Hepatocyte (in vitro differentiated cells): ENCODE measurements around the gene LGALS3BP. TPM values are rescaled to one million over a fixed set of nuclear protein-coding genes. Genes with fewer than 3 reads are reported as not detected.
A peak's percentile ranks its signal among the peaks of the same experiment; 100 is the strongest.

Source experiments
- DNase-seq: peaks from one replicate; pipeline ENCODE4 v3.0.0-alpha.2; 2016; ENCODE audit warnings: low spot score
- H2AFZ ChIP-seq: fragments of 200-600 bp; sonication (generic); 2 replicates; pipeline ENCODE4 v1.6.0; 2016; ENCODE audit warnings: antibody characterized with exemption, mild to moderate bottlenecking
- H3K27ac ChIP-seq: fragments of 200-600 bp; sonication (generic); 2 replicates; pipeline ENCODE4 v1.5.1; 2016; ENCODE audit warnings: mild to moderate bottlenecking
- H3K27me3 ChIP-seq: fragments of 200-600 bp; sonication (generic); 2 replicates; pipeline ENCODE4 v1.6.1; 2016
- H3K36me3 ChIP-seq: fragments of 200-600 bp; sonication (generic); replicated peaks from 2 replicates; pipeline ENCODE4 v1.5.1; 2016; ENCODE audit warnings: low read depth; ENCODE audit not compliant: insufficient read depth
- H3K4me1 ChIP-seq: fragments of 200-600 bp; sonication (generic); 2 replicates; pipeline ENCODE4 v1.5.1; 2016; ENCODE audit warnings: mild to moderate bottlenecking, moderate library complexity; ENCODE audit not compliant: insufficient read depth
- H3K4me2 ChIP-seq: fragments of 200-600 bp; sonication (generic); 2 replicates; pipeline ENCODE4 v1.6.0; 2016
- H3K4me3 ChIP-seq: fragments of 200-600 bp; sonication (generic); 2 replicates; pipeline ENCODE4 v1.5.1; 2016; ENCODE audit warnings: mild to moderate bottlenecking
- H3K79me2 ChIP-seq: fragments of 200-600 bp; sonication (generic); 2 replicates; pipeline ENCODE4 v1.6.0; 2017; ENCODE audit warnings: mild to moderate bottlenecking
- H3K9me2 ChIP-seq: fragments of 200-600 bp; sonication (generic); replicated peaks from 2 replicates; pipeline ENCODE4 v1.6.0; 2017; ENCODE audit warnings: mild to moderate bottlenecking; ENCODE audit not compliant: insufficient read depth
- H3K9me3 ChIP-seq: fragments of 200-600 bp; sonication (generic); 2 replicates; pipeline ENCODE4 v1.5.1; 2016; ENCODE audit warnings: low read depth, mild to moderate bottlenecking
- H4K20me1 ChIP-seq: fragments of 200-600 bp; sonication (generic); 2 replicates; pipeline ENCODE4 v1.6.0; 2016; ENCODE audit warnings: mild to moderate bottlenecking; ENCODE audit not compliant: insufficient read depth, poor library complexity, severe bottlenecking
- CTCF ChIP-seq: fragments of 200-600 bp; sonication (generic); IDR thresholded peaks from 2 replicates; pipeline ENCODE4 v1.5.1; 2016; ENCODE audit warnings: antibody characterized with exemption, mild to moderate bottlenecking; ENCODE audit not compliant: poor library complexity
- EZH2 ChIP-seq: fragments of 200-600 bp; sonication (generic); IDR thresholded peaks from 2 replicates; pipeline ENCODE4 v1.6.1; 2016; ENCODE audit warnings: antibody characterized with exemption, mild to moderate bottlenecking, borderline replicate concordance
- EZH2phosphoT487 ChIP-seq: fragments of 200-600 bp; sonication (generic); IDR thresholded peaks from one replicate; pipeline ENCODE4 v1.6.1; 2018; ENCODE audit warnings: antibody characterized with exemption, mild to moderate bottlenecking, low read depth, moderate library complexity; ENCODE audit not compliant: unreplicated experiment, severe bottlenecking
- WGBS: methylation state at CpG from one replicate; pipeline ENCODE4 v1.1.6; 2016; ENCODE audit warnings: low lambda C conversion rate; ENCODE audit errors: missing lambda C conversion rate; 5-methylcytosine and 5-hydroxymethylcytosine counted together
- polyA plus RNA-seq: library from polyadenylated mRNA; unstranded; fragments of >200 nt; fragmentation: Nextera tagmentation; extraction: Ambion mirVana; gene quantifications from 2 replicates; pipeline ENCODE4 v1.2.1, GENCODE V29; 2016
- total RNA-seq: library from RNA; depleted of rRNA; stranded (reverse); fragments of >200 nt; gene quantifications from 2 replicates; pipeline ENCODE4 v1.2.3, GENCODE V29; 2014

Gene LGALS3BP
- total and polyA plus RNA-seq, 2 experiments from 2014 or later = 305 to 787 TPM

GRCh38 chr17:78933025-78933958 lies 46.4 kb downstream of the LGALS3BP start:
- H2AFZ ChIP-seq = no peak overlapping the region
- H3K79me2 ChIP-seq = no peaks in the 10 kb centered on the region
- H3K36me3 ChIP-seq = no peaks in the 10 kb centered on the region
- H3K9me3 ChIP-seq = no peaks in the 10 kb centered on the region
- peaks cover 27% of the 10 kb centered on the region for H3K4me1 ChIP-seq
- 80% methylated on average over 18 of the region's 18 CpGs for WGBS
- H3K4me2 ChIP-seq = peak overlapping the region; percentile 50
- TF ChIP-seq CTCF (no peak), EZH2 (no peak), EZH2phosphoT487 (no peak)
- H3K27me3 ChIP-seq = no peaks in the 10 kb centered on the region
- H3K9me2 ChIP-seq = no peaks in the 10 kb centered on the region
- H3K27ac ChIP-seq = peak overlapping the region; percentile 96
- peak; percentile 87 for DNase-seq
- H4K20me1 ChIP-seq = no peaks in the 10 kb centered on the region
- no peak overlapping the region for H3K4me3 ChIP-seq

GRCh38 chr17:78929908-78930775 lies 49.6 kb downstream of the LGALS3BP start:
- no peak overlapping the region for H3K4me2 ChIP-seq
- H3K36me3 ChIP-seq = no peaks in the 10 kb centered on the region
- H3K9me2 ChIP-seq = no peaks in the 10 kb centered on the region
- peaks cover 19% of the 10 kb centered on the region for H3K4me1 ChIP-seq
- no peak overlapping the region for H3K27ac ChIP-seq
- 83% methylated on average over 31 of the region's 31 CpGs for WGBS
- H4K20me1 ChIP-seq = no peaks in the 10 kb centered on the region
- no peaks in the 10 kb centered on the region for H3K9me3 ChIP-seq
- H3K79me2 ChIP-seq = no peaks in the 10 kb centered on the region
- DNase-seq = no peak
- no peak for TF ChIP-seq EZH2phosphoT487
- no peak for TF ChIP-seq EZH2
- no peak for TF ChIP-seq CTCF
- H2AFZ ChIP-seq = no peak overlapping the region
- no peak overlapping the region for H3K4me3 ChIP-seq
- no peaks in the 10 kb centered on the region for H3K27me3 ChIP-seq

- Histone ChIP-seq H3K79me2 (peaks cover 39% of the 10 kb centered on the region), H3K27ac (peak overlapping the region; percentile 94), H3K27me3 (no peaks in the 10 kb centered on the region), H3K4me1 (peaks cover 8% of the 10 kb centered on the region), H3K4me3 (peak overlapping the region; percentile 91), H2AFZ (peak overlapping the region; percentile 94), H4K20me1 (peaks cover 29% of the 10 kb centered on the region), H3K36me3 (no peaks in the 10 kb centered on the region), H3K9me2 (no peaks in the 10 kb centered on the region), H3K9me3 (no peaks in the 10 kb centered on the region), H3K4me2 (peak overlapping the region; percentile 99)
- WGBS = 41% methylated on average over 26 of the region's 33 CpGs
- peak; percentile 71 for DNase-seq
- TF ChIP-seq EZH2 (no peak), CTCF (no peak), EZH2phosphoT487 (no peak)
Observed at GRCh38 chr17:78925662-78926555, 53.8 kb downstream of the LGALS3BP start.
